ENCODE measurements around the gene ZNF732.

Gene ZNF732

GRCh38 chr4:234178-234577 lies 71.1 kb downstream of the ZNF732 start:
- H3K36me3 ChIP-seq = no peaks in the 10 kb centered on the region
- no peak overlapping the region for H3K27ac ChIP-seq
- no peaks in the 10 kb centered on the region for H3K27me3 ChIP-seq
- TF ChIP-seq CTCF (IDR thresholded peaks at IDR 0.05) = no peak
- no peaks in the 10 kb centered on the region for H3K4me1 ChIP-seq (ENCODE audit: control insufficient read depth in 1 of 2, insufficient read depth in 1 of 2, low read depth in 1 of 2, low read length in 1 of 2)
- no peak overlapping the region for H3K4me3 ChIP-seq (ENCODE audit: low read depth in 1 of 2, low read length in 1 of 2)
- H3K9me3 ChIP-seq = no peaks in the 10 kb centered on the region

- Histone ChIP-seq H3K27me3 (no peaks in the 10 kb centered on the region), H3K36me3 (no peaks in the 10 kb centered on the region), H3K4me3 (ENCODE audit: low read depth in 1 of 2, low read length in 1 of 2) (no peak overlapping the region), H3K9me3 (peaks cover 7% of the 10 kb centered on the region), H3K4me1 (ENCODE audit: control insufficient read depth in 1 of 2, insufficient read depth in 1 of 2, low read depth in 1 of 2, low read length in 1 of 2) (no peaks in the 10 kb centered on the region), H3K27ac (no peak overlapping the region)
- TF ChIP-seq CTCF (IDR thresholded peaks at IDR 0.05) = no peak
Observed at GRCh38 chr4:223913-224497, 81.3 kb downstream of the ZNF732 start.

All from neutrophil (primary cell).